ENCODE results near the gene TBX2.
"Not testable (repeated sequence)": the region's sequence is repeated elsewhere in the genome, so short reads cannot be mapped to it uniquely, and the experiment has no call there.

Gene TBX2

DNA sequence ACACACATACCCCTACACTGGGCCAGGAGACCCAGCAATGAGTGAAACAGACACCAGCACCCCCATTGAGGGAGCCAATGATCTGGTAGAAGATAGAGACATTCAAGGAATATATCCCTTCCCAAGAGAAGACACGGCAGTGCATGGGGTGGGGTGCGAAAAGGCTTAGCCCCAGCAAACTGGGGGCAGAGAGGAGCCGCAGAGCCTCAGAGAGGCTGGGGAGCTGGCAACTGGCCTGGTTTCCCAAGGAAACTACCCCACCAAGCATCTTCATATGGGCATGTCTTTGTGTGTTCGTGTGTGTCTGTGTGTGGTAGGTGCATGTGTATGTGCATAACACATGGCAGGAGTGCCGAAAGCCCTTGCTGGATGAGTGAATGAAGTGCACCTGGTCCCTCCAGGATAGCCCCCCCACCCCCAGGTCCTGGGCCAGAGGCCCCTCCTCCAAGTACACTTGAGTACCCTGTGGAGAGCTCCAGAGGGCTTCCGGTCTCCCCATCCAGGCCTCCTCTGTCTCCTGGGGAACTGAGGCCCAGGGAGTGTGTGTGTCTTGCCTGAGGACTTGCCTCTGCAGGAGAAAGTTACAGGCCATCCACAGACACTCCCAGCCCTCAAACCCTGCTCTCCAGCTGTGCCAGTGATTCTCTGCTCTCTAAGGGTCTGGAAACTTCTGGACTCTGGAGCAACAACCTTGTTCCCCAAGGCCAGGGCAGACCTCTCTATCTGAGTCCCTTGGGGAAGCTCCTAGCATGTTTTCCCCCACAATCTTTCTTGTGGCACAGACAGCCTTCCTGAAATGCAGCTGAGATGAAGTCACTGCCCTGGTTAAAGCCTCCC is 15.9 kb downstream of the TBX2 start:
- no peak for DNase-seq

DNA sequence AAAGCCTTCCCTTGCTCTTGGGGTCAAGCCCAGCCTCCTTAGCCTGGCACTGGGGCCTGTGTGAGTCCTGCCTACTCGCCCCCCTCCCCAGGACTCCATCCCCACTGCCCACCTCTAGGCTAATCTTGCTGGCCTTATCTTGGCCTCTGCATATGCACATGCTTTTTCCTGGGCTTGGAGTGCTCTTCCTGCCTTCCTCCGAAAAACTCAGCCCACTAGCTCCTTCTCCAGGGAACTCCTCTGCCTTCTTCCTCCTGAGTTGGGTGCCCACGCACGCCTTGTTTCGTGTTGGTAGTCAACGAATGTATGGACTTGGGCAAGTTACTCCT is 16.5 kb downstream of the TBX2 start:
- DNase-seq: no peak

DNA sequence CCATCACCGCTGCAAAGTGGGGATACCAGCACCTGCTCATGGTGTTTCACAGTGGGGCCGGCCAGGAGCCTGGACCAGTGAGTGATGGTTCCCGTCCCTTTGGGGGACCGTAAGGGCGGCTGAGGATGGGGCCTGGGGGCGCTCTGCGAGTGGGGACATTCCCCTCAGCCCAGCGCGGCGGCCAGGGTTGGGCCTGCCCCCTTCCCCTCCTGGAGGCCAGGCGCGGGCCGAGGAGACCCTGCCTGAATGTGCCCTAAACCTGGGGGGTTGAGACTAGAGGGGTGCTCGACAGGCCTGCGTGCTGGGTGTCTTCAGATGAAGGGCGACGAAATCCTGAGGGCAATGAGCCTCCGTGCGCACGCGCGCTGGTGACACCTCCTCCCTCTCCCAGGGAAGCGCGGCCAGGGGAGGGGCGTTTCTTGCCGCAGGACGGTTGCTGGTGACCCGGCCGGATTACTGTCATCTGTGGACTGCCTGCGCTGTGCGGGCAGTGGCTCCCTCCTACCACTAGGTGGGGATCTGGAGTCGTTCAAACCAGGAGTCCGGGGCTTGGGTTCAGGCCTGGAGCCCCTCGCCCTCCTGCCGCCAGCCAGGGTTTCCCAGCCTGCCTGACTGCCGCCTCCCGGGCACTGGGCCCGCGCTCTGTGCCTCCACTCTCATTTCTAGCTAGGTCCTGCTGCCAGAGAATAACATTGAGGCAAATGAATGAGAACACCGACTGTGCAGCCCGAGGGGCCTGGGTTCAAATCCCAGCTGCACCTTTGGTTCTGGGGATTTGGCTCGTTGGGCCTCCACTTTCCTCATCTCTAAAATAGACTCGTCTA is 17.1 kb downstream of the TBX2 start:
- DNase-seq: peak; percentile 66 to 67

DNA sequence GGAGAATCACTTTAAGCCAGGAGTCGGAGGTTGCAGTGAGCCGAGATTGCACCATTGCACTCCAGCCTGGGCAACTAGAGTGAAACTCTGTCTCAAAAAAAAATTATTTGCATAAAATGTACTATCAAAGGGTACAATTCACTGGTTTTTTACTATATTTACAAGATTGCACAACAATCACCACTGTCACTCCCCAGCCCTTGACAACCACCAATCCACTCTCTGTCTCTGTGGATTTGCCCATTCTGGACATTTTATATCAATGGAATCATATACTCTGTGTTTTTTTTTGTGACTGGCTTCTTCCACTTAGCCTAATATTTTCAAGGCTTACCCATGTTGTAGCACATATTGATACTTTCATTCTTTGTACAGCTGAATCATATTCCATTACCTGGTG is 18.8 kb downstream of the TBX2 start:
- no peak for DNase-seq

DNA sequence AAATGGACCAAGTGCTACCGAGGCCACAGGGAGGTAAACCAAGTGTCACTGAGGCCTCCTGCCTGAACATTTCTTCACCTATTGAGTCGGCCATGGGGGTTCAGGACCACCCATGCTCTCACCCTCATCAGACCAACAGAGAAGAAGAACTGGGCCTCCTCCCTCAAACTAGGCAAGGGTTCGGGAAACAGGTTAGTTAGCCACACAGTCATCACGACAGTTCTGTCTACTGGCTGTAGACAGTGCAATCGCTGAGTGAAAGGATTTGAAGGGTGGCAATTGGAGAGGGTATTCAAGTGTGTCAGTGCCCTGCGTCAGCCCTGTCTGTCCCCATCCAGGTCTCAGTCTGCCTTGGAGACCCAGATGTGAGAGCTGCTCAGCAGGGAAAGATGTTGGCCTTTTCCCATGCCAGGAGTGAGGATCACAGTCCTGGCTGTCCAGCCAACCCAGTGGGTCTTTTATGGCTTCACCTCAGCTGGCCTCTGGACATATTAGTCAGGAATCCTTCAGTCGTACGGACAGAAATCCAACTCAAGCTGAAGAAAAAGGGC is 19.9 kb downstream of the TBX2 start:
- no peak for DNase-seq

DNA sequence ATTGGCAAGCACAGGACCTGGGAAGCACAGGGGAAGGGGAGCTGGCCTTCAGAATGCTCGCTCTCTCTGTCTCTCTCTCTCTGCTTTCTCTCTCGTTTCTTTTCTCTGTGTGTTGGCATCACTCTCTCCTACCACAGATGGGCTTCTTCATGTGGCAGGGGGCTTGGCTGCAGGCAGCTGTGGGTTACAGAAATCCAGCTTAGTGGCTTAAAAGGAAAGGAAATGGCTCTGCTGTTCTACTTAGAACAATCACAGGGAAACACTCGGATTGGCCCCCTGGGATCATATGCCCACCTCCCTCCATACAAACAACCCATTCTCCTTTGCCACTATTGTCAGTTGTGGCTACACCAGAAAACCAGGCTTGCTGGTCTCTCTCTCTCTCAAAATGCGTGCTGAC is 20.4 kb downstream of the TBX2 start:
- DNase-seq: no peak

DNA sequence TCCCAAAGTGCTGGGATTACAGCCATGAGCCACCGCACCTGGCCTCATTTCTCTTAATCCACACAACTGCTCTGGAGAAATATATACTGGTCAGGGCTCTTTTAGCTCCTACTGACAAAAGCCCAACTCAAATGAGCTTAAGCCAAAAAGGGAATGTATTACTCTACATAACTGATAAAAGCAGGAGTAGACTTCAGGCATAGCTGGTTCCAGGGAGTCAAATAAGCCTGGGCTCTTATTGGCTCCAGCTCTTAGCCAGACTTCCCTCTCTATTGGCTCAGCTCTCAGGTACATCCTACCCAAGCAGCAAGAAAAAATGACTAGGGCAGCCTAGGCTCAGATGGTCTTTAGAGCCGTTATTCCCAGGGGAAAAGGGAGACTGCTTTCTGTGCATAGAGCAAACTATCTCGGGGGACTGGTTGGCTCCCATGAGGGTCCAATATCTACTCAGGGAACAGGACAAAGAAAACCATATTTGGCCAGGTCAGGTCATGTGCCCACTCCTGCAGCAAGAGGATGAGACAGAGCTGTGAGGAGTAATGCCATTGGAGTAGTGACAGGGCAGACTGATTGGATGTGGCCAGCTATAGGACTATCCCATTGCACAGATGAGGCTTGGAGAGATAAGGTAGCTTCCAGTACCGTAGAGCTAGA is 21.2 kb downstream of the TBX2 start:
- no peak for DNase-seq

DNA sequence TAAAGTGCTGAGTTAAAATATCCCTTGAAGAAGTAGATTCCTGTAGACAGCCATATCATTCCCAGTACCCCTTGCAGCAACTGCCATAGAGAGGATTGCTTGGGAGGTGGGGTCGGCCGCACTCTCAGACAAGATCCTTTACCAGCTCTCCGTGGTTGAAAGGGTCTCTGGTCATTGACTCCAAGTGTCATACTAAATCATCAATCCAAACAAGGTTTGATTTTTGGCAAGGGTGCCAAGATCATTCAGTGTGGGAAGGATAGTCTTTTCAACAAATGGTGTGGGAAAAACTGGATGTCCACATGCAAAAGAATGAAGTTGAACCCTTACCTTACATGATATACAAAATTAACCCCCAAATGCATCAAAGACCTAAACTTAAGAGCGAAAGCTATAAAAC is 21.8 kb downstream of the TBX2 start:
- DNase-seq: no peak

DNA sequence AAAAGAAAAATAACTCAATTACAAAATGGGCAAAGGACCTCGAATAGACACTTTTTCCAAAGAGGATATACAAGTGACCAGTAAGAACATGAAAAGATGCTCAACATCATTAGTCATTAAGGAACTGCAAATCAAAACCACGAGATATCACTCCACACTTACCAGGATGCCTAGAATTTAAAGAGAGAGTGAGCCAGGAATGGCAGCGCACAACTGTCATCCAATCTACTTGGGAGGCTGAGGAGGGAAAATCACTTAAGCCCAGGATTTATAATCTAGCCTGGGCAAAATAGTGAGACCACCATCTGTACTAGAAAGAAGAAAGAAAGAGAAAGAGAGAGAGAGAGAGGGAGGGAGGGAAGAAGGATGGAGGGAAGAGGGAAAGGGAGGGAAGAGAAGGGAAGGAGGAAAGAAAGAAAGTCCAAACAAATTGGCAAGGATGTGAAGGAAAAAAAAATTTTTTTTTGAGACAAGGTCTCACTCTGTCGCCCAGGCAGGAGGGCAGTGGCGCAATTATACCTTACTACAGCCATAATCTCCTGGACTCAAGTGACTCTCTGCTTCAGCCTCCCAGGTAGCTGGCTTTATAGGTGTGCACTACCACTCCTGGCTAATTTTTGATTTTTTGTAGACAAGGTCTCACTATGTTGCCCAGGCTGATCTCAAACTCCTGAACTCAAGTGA is 22.6 kb downstream of the TBX2 start:
- no peak for DNase-seq

DNA sequence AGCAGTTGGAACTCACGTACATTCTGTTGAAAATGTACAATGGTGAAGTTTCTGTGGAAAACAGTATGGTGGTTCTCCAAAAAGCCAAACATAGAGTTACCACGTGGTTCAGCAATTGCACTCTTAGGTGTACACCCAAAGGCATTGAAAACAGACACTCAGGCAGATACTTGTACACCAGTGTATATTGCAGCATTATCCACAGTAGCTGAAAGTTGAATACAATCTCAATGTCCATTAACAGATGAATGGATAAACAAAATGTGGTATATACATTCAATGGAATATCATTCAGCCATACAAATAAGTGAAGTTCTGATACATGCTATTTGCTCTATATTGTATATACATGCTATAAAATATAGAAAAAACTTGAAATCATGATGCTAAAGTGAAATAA is 23.2 kb downstream of the TBX2 start:
- DNase-seq: no peak

DNA sequence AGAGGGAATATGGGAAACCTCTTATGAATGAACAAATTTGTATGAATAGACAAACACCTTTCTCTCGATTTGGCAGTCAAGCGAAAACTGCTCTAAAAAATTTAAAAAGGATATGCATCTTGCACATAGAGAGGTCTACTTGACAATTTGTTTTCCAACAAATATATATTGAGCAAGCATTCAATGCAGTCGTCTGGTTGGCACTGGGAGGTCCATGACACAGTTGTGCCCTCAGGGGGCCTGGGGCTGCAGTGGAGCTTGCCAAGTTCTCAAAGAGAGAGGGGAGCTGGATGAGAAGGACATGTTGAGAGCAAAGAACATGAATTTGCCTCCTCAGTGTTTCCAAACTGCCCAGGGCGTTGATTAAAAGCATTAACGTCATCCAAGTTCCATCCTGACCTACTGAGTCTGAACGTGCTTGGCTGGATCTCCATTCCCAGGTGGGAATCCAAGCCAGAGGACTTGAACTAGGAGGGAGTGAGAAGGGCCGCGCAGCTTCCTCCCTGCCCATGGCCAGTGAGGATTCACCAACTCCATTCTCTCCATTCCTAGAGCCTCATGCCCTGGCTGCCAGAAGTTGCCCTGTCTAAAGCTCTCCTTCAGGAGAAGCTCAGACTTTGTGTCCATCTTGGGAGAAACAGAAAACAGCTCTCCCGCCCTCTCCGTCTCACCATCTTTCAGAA is 24.5 kb downstream of the TBX2 start:
- DNase-seq: no peak

DNA sequence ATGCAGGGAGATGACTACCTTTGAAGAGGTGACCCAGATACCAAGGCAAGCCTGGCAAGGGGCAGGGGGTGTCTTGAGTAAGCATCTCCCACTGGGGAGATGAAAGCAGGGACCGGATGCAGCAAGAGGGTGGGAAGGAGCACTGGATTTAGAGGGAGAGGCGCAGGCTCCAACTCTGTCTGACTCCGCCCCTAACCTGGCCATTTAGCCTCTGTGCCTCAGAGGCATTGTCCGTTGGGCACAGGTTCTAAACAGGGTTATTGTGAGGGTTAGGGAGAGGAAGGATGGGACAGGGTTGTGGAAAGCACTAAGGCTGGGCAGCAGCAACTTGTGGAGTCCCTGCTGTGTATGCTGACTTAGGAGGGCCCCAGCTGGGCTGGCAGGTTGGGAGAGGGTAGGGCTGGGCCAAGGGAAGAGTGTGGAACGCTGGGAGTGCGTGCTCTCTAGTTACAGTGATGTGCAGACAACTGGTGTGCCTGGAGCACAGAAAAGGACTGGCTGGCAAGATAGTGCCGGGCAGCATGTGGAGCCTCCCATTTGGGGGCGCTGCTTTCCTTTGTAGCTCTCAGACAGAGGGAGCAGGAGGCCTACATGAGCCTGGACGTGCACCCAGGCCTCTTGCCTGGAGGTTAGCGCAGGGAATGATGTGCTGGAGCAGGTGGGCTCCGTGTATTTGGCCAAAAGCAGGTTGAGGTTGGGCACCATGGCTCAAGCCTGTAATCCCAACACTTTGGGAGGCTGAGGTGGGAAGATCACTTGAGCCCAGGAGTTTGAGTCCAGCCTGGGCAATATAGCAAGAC is 26.2 kb downstream of the TBX2 start:
- DNase-seq: no peak

DNA sequence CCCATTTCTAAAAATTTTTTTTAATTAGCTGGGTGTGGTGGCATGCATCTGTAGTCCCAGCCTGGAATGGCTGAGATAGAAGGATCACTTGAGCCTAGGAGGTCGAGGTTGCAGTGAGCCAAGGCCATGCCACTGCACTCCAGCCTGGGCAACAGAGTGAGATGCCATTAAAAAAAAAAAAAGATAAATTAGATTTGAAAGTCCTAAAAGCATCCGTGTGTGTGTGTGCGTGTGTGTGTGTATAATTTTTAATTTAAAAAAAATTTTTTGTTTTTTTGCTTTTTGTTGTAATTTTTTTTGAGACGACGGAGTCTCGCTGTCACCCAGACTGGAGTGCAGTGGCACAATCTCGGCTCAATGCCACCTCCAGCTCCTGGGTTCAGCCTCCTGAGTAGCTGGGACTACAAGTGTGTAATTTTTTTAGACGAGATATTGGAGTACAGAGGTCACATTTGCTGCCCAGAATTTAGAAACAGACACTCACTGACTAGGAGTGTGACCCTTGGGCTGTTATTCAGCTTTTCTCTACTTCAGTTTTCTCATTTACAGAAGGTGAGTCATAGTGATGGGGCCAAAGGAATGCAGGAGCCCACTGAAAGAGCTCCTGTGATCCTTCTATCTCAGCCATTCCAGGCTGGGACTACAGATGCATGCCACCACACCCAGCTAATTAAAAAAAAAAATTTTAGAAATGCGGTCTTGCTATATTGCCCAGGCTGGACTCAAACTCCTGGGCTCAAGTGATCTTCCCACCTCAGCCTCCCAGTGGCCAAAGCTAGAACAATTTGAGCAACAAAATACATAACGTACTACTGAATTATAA is 27.1 kb downstream of the TBX2 start:
- no peak for DNase-seq

DNA sequence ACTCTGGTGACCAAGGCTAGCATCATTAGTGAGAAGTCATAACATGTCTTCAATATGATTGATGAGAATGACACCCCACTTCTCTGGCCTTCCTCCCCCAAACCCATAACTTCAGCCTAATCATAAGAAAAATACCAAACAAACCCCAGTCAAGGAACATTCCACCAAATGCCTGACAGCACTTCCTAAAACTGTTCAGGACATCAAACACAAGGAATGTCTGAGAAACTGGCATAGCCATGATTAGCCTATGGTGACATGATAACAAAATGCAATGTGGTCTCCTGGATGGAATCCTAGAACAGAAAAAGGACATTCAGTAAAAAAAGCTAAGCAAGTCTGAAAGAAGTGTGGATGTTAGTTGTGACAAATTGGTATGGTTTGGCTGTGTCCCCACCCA is 27.9 kb downstream of the TBX2 start:
- DNase-seq: no peak

DNA sequence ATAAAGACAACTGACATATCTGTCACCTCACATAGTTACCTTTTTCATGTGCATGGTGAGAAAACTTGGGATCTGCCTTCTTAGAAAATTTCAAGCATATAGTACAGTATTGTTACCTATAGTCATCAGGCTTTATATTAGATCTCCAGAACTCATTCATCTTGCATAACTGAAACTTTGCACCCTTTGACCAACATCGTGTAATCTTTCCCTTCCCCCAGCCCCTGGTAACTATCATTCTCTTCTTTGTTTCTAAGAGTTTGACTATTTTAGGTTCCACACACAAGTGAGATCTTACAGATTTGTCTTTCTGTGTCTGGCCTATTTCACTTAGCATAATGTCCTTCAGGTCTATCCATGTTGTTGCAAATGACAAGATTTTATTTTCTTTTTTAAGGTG is 29.6 kb downstream of the TBX2 start:
- no peak for DNase-seq

DNA sequence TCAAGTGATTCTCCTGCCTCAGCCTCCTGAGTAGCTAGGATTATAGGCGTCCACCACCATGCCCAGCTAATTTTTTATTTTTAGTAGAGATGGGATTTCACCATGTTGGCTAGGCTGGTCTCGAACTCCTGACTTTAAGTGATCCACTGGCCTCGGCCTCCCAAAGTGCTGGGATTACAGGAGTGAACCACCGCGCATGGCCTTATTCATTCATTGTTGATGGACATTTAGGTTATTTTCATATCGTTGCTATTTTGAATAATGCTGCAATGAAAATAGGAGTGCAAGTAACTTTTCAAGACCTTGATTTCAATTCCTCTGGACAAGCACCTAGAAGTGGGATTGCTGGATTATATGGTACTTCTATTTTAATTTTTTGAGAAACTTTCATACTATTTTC is 30.2 kb downstream of the TBX2 start:
- not testable (repeated sequence) for DNase-seq

DNA sequence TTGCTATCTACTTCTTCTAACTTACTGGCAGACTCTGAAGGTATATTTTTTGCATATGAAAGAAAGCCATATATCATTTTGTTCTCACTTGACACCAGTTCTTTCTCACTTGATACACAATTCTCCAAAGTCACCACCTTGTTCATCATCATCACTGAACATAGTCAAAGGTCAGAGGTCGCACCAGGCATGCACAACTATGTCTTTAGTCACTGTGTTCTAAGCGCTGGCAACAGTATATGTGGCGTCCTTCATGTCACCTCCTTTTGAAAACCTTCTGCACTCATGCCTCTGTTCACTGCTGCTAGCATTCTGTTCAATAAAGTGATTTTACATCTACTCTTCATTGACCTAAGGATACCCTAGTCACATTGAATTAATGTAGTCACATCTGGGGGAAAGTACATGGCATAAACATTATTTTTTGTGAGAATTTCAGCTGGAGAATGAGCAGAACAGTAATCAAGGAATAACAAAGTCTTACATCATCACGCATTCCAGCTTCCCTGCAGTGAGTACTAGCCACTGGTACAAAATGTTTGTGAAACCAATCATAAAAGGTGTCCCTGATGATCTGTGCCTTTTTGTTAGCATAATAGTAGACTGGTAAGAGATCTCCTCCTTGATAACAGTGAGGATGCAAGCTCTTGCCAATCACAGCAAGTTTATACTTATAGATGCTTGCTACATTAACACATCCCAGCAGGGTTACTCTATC is 32.1 kb downstream of the TBX2 start:
- no peak for DNase-seq

DNA sequence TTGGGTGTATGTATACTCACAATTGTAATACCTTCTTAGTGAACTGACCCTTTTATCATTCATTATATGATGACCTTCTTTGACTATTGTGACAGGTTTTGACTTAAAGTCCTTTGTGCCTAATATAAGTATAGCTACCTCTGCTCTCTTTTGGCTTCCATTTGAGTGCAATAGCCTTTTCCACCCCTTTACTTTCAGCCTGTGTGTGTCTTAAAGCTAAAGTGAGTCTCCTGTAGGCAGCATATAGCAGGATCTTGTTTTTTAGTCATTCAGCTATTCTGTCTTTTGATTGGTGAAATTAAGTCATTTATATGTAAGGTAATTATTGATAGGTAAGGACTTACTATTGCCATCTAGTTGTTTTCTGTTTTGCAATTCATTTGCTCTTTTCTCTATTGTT is 36.6 kb downstream of the TBX2 start:
- DNase-seq: no peak

DNA sequence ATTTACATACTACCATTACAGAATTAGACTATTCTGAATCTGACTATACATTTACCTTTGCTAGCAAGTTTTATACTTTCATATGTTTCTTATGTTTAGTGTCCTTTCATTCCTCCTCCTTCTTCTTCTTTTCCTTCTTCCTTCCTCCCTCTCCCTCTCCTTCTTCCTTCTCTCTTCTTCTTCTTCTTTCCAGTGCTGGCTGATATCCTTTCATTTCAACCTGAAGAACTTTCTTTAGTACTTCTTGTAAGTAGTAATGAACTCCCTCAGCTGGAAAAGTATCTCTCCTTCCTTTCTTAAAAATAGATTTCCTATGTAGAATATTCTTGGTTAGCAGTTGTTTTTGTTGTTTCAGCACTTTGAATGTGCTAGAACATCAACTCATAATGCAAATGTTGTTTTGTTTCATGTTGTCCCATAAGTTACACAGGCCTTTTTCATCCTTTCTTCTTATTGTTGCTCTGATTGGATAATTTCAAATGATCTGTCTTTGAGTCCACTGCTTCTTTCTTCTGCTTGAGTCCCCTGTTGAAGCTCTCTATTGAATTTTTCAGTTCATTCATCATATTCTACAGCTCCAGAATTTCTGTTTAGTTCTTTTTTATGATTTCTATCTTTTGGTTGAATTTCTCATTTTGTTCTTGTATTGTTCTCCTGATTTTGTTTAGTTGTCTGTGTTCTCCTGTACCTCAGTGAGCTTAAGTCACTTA is 37.5 kb downstream of the TBX2 start:
- DNase-seq: no peak

Measured in stimulated activated CD4-positive, alpha-beta T cell treated with anti-CD3 and anti-CD28 coated beads, Interleukin-2, amount 100 ng/mL, for 48 hours (primary cell).